B cell (primary cell): ENCODE measurements around the gene PPM1N. TPM values are rescaled to one million over a fixed set of nuclear protein-coding genes. Genes with fewer than 3 reads are reported as not detected.
A peak's percentile ranks its signal among the peaks of the same experiment; 100 is the strongest.

Experiments
- ATAC-seq: fragments of 200-7000 bp; cut with Tn5 transposase; one replicate; pipeline ENCODE4 v1.10.0; 2021; ENCODE audit warnings: low read depth, mild to moderate bottlenecking, moderate number of reproducible peaks, moderate library complexity
- CTCF ChIA-PET: fragments of 350-600 bp; sonication (Branson Sonifier 250); formaldehyde crosslinking; loops from one replicate; lab custom pipeline; 2021; ENCODE audit warnings: antibody characterized with exemption, inconsistent platforms; lab: Charles Lee
- POLR2A ChIA-PET: fragments of 350-600 bp; sonication (Branson Sonifier 250); formaldehyde crosslinking; loops from one replicate; lab custom pipeline; 2021; ENCODE audit warnings: antibody characterized with exemption; lab: Charles Lee
- DNase-seq: peaks from one replicate; pipeline ENCODE4 v3.0.0; 2013
- H2AFZ ChIP-seq: 2 replicates; pipeline ENCODE4 v1.6.1; 2012; ENCODE audit warnings: mild to moderate bottlenecking, low read depth, low read length; ENCODE audit not compliant: insufficient read depth, poor library complexity, severe bottlenecking
- H3K27ac ChIP-seq, 2 donors: 1 replicate in 1 of 2; 2 replicates in 1 of 2; pipeline ENCODE4 v1.5.1; 2012 to 2013; ENCODE audit warnings: low read length in 2 of 2, mild to moderate bottlenecking in 2 of 2, moderate library complexity in 1 of 2
- H3K27me3 ChIP-seq, 4 experiments: fragments of 200-600 bp in 1 of 4; sonication (generic) in 1 of 4; replicated peaks in 1 of 4; 1 replicate in 2 of 4; 2 replicates in 2 of 4; pipeline versions ENCODE4 v1.6.1 to v1.7.0; 2013 to 2016; ENCODE audit warnings: low read length in 3 of 4, mild to moderate bottlenecking in 2 of 4, mixed read lengths in 1 of 4, moderate library complexity in 1 of 4; ENCODE audit not compliant: insufficient read depth in 4 of 4, control insufficient read depth in 3 of 4; ENCODE audit errors: control extremely low read depth in 1 of 4
- H3K36me3 ChIP-seq, 2 experiments: replicated peaks in 1 of 2; 1 replicate in 1 of 2; 2 replicates in 1 of 2; pipeline versions ENCODE4 v1.6.1 to v1.7.1; 2013; ENCODE audit warnings: low read length in 1 of 2; ENCODE audit not compliant: insufficient read depth in 2 of 2, control insufficient read depth in 1 of 2; ENCODE audit errors: control extremely low read depth in 1 of 2, extremely low read depth in 1 of 2
- H3K4me1 ChIP-seq, 2 donors: fragments of 200-600 bp in 1 of 2; sonication (generic) in 1 of 2; 1 replicate in 1 of 2; 2 replicates in 1 of 2; pipeline versions ENCODE4 v1.5.1 to v1.6.1; 2013 to 2017; ENCODE audit warnings: low read length in 2 of 2; ENCODE audit not compliant: control insufficient read depth in 2 of 2, insufficient read depth in 2 of 2
- H3K4me2 ChIP-seq: replicated peaks from 2 replicates; pipeline ENCODE3; 2012; ENCODE audit warnings: mild to moderate bottlenecking, low read depth, low read length; ENCODE audit not compliant: poor library complexity, severe bottlenecking
- H3K4me3 ChIP-seq, 5 experiments: fragments of 200-600 bp in 1 of 5; sonication (generic) in 1 of 5; 1 replicate in 3 of 5; 2 replicates in 2 of 5; pipeline versions ENCODE4 v1.5.1 to v1.7.0; 2011 to 2016; ENCODE audit warnings: low read length in 4 of 5, mild to moderate bottlenecking in 4 of 5, low read depth in 2 of 5, control low read depth in 1 of 5, moderate library complexity in 1 of 5; ENCODE audit not compliant: insufficient read depth in 1 of 5; ENCODE audit errors: control extremely low read depth in 1 of 5, extremely low read depth in 1 of 5
- H3K79me2 ChIP-seq: fragments of 200-600 bp; sonication (generic); one replicate; pipeline ENCODE4 v1.6.0; 2016; ENCODE audit warnings: low read length; ENCODE audit not compliant: control insufficient read depth, insufficient read depth
- H3K9ac ChIP-seq: fragments of 200-600 bp; sonication (generic); 2 replicates; pipeline ENCODE4 v1.6.1; 2017; ENCODE audit warnings: mild to moderate bottlenecking, low read length, moderate library complexity
- H3K9me3 ChIP-seq, 3 donors: one replicate each; pipeline versions ENCODE4 v1.6.1 to v1.7.1; 2013; ENCODE audit warnings: low read length in 2 of 3; ENCODE audit not compliant: control insufficient read depth in 2 of 3, insufficient read depth in 1 of 3; ENCODE audit errors: control extremely low read depth in 1 of 3
- H4K20me1 ChIP-seq: 2 replicates; pipeline ENCODE4 v1.6.0; 2012; ENCODE audit warnings: mild to moderate bottlenecking, low read length; ENCODE audit not compliant: insufficient read depth, control insufficient read depth, poor library complexity, severe bottlenecking
- H3K27ac Mint-ChIP-seq: one replicate; pipeline ENCODE4 v1.8.0; 2021; ENCODE audit warnings: mixed read lengths
- H3K27me3 Mint-ChIP-seq: one replicate; pipeline ENCODE4 v1.8.0; 2021; ENCODE audit warnings: mixed read lengths
- H3K4me1 Mint-ChIP-seq: one replicate; pipeline ENCODE4 v1.8.0; 2021; ENCODE audit warnings: mixed read lengths
- H3K4me3 Mint-ChIP-seq: one replicate; pipeline ENCODE4 v1.8.0; 2021; ENCODE audit warnings: mixed read lengths
- H3K9me3 Mint-ChIP-seq: one replicate; pipeline ENCODE4 v1.8.0; 2022; ENCODE audit warnings: mixed read lengths; ENCODE audit not compliant: insufficient read depth
- EZH2 ChIP-seq: IDR thresholded peaks from 2 replicates; pipeline ENCODE4 v1.6.1; 2012; ENCODE audit warnings: borderline replicate concordance, low read depth, mild to moderate bottlenecking, moderate library complexity, low read length; ENCODE audit not compliant: insufficient read depth, poor library complexity, severe bottlenecking
- WGBS: methylation state at CpG from one replicate; pipeline ENCODE4 v1.1.5; 2013; ENCODE audit warnings: missing lambda C conversion rate; ENCODE audit not compliant: insufficient coverage; 5-methylcytosine and 5-hydroxymethylcytosine counted together
- intact Hi-C: fragments of 100-400 bp; cut with micrococcal nuclease; formaldehyde crosslinking; loops from one replicate; pipeline ENCODE4 v1.10.0; 2022
- polyA plus RNA-seq: library from polyadenylated mRNA; depleted of rRNA; stranded (reverse); fragments of >200 nt; gene quantifications from 2 replicates; pipeline ENCODE4 v1.2.3, GENCODE V29; 2012
- total RNA-seq, 2 donors: library from RNA; stranded (reverse); fragments of 120-200 nt in 1 of 2; gene quantifications; 1 replicate in 1 of 2; 2 replicates in 1 of 2; pipeline versions ENCODE4 v1.2.3 to v1.2.4, GENCODE V29; 2013 to 2022
- TF ChIP-seq, protein P1 (sequence below): fragments of 200-600 bp; IDR thresholded peaks from one replicate; pipeline ENCODE4 v1.8.0; 2022; ENCODE audit warnings: antibody characterized with exemption, mild to moderate bottlenecking

Gene PPM1N
- total and polyA plus RNA-seq, 2 donors (not counting 1 experiment from before 2014, with no cell fraction given): 2.6 to 6.5 TPM

DNA sequence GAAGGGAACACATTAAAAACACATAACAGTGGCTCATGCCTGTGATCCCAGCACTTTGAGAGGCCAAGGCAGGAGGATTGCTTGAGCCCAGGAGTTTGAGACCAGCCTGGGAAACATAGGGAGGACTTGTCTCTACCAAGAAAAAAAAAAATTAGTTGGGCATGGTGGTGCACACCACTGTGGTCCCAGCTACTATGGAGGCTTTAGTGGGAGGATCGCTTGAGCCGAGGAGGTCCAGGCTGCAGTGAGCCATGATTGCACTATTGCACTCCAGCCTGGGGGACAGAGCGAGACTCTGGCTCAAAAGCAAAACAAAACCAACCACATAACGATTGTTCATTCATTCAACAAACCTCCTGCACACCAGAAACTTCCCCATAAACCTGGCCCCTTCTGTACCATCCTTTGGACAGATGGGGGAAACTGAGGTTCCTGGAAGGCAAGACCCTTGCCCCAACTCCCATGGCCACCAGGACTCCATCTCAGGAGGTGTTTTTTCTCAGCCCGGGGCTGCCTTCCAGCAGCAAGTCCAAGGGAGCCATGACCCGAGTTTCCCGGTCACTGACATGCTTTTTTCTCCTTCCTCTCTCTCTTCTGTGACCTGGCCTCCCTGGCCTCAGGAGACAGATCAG is 26.2 kb upstream of the PPM1N start:
- ATAC-seq: no peak
- 53% methylated on average over 4 of the region's 7 CpGs for WGBS
- no peaks in the 10 kb centered on the region for H3K9me3 Mint-ChIP-seq
- peaks cover 59% of the 10 kb centered on the region for H4K20me1 ChIP-seq
- TF ChIP-seq, protein P1, sequence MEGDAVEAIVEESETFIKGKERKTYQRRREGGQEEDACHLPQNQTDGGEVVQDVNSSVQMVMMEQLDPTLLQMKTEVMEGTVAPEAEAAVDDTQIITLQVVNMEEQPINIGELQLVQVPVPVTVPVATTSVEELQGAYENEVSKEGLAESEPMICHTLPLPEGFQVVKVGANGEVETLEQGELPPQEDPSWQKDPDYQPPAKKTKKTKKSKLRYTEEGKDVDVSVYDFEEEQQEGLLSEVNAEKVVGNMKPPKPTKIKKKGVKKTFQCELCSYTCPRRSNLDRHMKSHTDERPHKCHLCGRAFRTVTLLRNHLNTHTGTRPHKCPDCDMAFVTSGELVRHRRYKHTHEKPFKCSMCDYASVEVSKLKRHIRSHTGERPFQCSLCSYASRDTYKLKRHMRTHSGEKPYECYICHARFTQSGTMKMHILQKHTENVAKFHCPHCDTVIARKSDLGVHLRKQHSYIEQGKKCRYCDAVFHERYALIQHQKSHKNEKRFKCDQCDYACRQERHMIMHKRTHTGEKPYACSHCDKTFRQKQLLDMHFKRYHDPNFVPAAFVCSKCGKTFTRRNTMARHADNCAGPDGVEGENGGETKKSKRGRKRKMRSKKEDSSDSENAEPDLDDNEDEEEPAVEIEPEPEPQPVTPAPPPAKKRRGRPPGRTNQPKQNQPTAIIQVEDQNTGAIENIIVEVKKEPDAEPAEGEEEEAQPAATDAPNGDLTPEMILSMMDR: no peak
- TF ChIP-seq EZH2: no peak
- no peaks in the 10 kb centered on the region for H3K9me3 ChIP-seq
- no peak overlapping the region for H2AFZ ChIP-seq
- POLR2A ChIA-PET: no interaction called here
- no peaks in the 10 kb centered on the region for H3K79me2 ChIP-seq
- H3K4me3 Mint-ChIP-seq: peak overlapping the region; percentile 62
- peak overlapping the region; percentile 93 for H3K4me2 ChIP-seq
- peak overlapping the region in 2 of 5 experiments; percentile 18 to 21 for H3K4me3 ChIP-seq
- CTCF ChIA-PET: interaction anchor here (1.1 to 3.4 kb wide), 2 partner anchors 14 to 33 kb away, joined by 4 to 21 read pairs; no protein-coding TSS in a partner anchor
- no peaks in the 10 kb centered on the region for H3K36me3 ChIP-seq
- intact Hi-C loops: no loop called here
- H3K27ac ChIP-seq: no peak overlapping the region
- peaks cover 33 to 46% of the 10 kb centered on the region in 2 donors for H3K4me1 ChIP-seq
- H3K9ac ChIP-seq: no peak overlapping the region
- H3K27me3 Mint-ChIP-seq: peaks cover 23% of the 10 kb centered on the region
- H3K27ac Mint-ChIP-seq: peak overlapping the region; percentile 65
- H3K27me3 ChIP-seq: peaks cover 0 to 28% (median 11%) of the 10 kb centered on the region in 4 experiments
- H3K4me1 Mint-ChIP-seq: peaks cover 44% of the 10 kb centered on the region
- DNase-seq: no peak
